ENCODE measurements around the gene OTUB2.
"Not testable (repeated sequence)": the region's sequence is repeated elsewhere in the genome, so short reads cannot be mapped to it uniquely, and the experiment has no call there.

Gene OTUB2

DNA sequence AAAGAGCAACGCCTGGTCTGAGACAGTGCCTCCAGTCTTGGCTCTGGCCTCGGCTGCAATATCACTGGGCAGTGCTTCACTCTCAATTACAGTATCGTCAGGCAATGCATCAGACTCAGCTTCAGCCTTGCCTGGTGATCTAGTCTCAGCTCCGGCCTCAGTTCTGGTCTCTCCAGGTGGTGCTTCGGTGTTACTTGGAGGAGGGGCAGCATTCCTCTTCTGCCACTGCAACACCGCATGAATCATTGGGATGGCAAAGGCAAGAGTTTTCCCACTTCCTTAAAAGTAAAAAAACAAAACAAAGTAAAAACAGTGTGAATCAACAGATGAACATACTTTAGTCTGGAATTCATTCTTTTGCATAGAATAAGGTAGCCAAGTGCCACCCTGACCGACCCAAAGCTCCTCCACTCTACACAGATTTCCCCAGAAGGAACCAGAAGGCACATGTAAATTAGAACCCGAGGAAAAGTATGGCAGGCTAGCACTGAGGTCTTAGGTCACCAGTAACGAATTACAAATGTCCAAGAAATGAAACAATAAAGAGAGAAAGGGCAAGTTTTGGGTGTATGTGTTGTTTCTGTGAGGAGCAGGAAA lies 36.3 kb downstream of the OTUB2 start:
- DNase-seq, result no peak

DNA sequence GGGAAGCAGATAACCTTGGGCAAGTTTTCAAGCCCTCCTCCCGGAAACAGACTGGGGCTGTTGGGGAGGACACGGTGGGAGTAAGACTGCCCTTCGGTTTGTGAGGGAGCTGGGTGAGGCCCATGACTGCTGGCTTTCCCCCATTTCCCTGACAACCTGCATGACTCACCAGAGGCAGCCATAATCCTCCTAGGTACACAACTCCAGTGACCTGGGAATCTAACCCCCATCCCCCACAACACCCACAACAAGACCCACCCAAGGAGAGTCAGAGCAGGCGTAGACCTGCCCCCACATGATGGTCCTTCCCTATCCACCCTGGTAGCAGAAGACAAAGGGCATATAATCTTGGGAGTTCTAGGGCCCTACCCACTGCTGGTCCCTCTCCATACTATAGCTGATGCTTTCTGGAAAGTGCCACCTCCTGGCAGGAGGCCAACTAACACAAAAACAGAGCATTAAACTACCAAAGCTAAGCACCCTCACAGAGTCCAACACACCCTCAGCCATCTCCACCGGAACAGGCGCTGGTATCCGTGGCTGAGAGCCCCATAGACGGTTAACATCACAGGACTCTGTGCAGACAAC lies 40.0 kb downstream of the OTUB2 start:
- peak; percentile 37 for DNase-seq

DNA sequence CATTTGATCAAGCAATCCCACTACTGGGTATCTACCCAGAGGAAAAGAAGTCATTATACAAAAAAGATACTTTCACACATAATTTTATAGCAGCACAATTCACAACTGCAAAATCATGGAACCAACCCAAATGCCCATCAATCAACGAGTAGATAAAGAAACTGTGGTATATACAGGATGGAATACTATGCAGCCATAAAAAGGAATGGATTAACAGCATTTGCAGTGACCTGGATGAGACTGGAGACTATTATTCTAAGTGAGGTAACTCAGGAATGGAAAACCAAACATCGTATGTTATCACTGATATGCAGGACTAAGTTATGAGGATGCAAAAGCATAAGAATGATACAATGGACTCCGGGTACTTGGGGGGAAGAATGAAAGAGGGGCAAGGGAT lies 45.9 kb downstream of the OTUB2 start:
- not testable (repeated sequence) for DNase-seq

DNA sequence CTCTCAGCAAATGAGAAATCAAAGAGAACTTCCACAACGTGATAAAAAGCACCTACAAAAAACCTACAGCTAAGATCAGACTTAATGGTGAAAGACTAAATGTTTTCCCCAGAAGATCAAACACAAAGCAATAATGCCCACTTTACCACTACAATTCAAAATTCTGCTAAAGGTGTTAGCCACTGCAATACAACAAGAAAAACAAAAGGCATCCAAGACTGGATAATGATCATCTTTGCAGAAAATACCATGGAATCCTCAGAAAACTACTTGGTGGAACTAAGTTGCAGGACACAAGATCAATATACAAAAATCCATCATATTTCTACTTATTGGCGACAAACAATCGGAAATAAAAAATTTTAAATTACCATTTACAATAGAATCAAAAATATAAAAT lies 48.4 kb downstream of the OTUB2 start:
- DNase-seq, result no peak

DNA sequence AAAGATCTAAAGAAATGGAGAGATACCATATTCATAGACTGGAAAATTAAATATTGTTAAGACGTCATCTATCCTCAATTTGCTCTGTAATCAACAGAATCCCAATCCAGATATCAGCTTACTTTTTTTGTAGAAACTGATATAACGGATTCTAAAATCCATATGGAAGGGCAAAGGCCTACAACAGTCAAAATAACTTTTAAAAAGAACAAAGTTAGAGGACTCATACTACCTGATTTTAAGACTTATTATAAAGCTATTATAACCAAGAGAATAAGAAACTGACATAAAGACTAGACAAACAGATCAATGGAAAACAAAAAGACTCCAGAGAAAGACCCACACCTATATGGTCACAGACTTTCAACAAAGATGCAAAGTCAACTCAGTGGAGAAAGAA lies 48.9 kb downstream of the OTUB2 start:
- DNase-seq, result no peak

DNA sequence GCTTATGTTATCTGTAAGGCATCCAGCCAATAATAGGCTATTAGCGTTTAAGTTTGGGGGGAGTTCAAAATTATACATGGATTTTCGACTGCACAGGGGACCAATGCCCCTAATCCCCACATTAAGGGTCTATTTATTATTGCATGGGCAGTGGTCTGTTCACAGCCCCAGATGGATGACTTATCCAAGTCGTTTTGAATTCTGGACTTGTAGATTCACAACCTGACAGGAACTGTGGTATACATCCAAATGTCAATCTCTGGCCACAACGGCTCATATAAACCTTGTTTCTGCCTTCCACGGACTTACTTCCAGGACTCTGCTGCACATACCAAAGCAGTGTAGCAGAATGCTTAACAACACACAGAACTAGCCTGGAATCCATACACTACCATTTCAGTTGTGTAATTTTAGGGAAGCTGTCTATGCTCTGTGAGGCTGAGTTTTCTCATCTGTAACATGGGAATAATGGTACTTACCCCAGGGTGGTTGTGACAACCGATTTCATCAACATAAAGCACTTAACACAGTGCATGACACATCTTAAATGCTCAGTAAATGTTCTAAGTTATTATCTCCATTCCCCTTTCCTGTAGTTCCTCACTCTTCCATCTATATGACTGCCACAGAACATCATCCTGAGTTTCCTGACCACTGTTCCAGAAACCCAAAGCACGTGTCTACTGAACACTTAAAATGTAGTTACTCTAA lies 51.1 kb downstream of the OTUB2 start:
- no peak for DNase-seq

DNA sequence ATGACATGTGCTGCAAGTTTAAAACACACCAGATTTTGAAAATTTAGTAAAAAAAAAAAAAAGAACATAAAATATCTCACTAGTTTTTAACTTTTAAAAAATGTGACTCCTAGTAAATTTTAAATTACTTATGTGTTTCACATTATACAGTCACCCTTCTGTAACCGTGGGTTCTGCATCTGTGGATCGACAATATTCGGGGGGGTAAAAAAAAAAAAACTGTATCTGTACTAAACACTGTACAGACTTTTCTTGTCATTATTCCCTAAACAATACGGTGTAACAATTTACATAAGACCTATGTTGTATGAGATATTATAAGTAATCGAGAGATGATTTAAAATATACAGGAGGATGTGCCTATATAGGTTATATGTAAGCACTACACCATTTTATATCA lies 51.7 kb downstream of the OTUB2 start:
- DNase-seq, result no peak

DNA sequence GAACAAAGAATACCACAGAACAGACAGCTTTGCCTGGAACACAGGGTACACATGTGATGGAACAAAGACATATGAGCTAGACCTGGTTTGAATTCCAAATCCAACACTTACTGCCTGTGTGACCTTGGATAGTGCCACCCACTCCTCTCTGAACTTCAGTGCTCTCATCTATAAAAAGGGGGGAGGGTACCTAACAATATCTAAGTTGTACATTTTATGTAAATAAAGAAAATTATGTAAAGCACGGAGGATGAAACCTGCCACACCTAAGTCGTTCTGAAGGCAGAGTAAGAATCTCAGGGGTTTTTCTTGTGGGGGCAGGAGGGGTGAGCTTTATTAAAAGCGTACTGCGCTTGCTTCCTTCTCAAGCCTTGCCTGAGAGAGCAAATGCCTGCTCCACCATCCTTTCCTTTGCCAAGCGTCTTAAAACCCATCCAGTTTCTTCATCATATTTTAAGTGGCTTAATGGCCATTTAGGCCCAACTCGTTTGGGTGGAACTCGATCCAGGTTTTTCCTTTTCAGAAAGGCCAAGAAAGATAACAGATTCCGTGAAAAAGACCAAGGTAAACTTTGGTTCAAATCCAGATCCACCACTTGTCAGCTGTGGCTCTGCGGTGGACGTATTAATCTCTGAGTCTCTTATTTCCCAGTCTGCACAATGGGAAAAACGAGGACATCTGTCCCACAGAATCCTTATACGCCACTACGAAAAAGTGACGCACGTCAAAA lies 53.9 kb downstream of the OTUB2 start:
- peak; percentile 65 for DNase-seq

DNA sequence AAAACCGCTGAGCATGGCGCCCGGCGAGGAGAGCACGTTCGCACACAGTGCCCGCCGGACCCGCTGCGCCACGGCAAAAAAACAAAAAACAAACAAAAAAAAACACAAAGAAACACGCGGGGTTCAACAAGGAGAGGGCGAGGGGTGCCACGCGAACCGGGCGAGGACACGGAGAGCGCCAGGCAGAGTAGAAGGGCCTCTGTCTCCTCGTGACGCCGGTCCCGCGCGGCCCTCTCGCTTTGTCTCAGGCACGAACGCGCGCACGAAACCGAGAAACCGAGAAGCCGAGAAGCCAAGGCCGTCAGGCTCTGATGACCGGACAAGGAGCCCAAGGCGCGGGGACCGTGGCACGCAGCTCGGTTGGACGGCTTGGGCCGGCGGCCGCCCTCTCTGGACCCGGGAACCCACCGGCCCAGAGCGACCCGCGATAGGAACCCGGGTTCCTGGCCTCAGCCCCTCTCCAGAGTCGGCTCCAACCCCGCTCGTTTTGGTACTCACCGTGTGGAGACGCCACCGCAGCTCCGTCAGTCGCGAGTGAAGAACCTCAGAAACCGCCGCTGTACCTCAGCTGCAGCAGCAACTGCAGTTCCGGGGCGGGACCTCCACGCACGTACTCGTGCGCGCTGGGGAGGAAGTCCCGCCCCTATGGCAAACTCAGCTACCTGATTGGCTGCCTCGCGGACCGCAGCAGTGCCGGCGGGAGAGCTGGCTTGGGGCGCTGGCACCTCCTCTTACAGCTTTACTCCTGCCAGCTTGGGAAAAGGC lies 54.7 kb downstream of the OTUB2 start, which contains the start of the genes DDX24 and IFI27L1:
Gene DDX24 (minus strand): TSS at position 582 of the 765 bp plus-strand sequence. CDS start 1,460 bp downstream, outside the sequence.
Gene IFI27L1 (plus strand): TSS at position 690 of the 765 bp plus-strand sequence. CDS start 15,628 bp downstream, outside the sequence.
- peak; percentile 98 for DNase-seq

DNA sequence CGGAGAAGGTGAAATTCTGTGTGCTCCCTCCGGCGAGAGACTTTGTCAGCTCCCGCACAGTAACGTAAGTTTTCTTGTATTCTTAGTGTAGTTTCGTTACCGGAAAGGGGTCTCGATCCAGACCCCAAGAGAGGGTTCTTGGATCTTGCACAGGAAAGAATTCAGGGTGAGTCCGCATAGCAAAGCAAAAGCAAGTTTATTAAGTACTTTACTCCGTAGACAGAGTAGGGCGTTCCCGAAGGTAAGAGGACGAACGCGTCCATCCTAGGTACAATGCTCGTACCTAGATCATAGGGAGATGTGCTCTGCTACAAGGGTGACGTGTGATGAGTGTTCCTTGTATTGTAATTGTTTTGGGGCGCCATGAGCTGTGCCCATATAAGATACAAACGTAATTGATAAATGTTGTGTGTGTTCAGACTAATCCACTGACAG lies 55.3 kb downstream of the OTUB2 start:
- no peak for DNase-seq

DNA sequence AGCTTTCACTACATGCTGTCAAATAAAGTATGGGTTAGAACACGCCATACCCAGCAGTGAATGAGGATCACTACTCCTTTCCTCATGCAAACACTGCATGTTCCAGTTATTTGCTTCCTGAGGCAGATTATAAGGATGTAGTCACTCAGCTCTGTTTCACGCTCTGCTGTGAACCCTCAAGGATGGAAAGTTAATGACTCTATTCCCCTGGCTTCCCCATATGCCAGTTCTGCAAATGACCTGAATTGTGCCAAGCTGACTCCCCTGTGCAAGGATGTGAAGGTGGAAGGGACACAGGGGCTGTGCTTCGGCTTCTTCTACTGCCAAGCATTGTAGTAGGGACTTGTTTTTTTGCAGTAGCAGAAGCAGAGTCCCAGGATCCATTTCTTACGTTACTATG lies 61.8 kb downstream of the OTUB2 start:
- DNase-seq, result no peak

DNA sequence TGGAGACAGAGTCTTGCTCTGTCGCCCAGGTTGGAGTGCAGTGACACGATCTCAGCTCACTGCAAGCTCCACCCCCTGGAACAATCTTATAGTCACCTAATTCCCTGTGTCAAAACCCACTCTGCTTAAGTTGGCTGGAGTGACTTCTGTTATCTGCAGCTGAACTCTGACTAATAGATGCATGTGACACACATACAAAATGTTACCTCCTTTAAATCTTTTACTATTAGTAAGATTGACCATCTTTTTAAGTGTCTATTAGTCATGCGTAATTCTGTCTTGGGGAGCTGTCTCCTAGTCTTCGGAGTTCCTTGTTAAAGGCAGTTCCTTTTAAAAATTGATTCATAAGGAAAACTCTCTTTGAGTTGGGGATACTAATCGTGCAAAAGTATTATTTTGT lies 62.4 kb downstream of the OTUB2 start:
- no peak for DNase-seq

DNA sequence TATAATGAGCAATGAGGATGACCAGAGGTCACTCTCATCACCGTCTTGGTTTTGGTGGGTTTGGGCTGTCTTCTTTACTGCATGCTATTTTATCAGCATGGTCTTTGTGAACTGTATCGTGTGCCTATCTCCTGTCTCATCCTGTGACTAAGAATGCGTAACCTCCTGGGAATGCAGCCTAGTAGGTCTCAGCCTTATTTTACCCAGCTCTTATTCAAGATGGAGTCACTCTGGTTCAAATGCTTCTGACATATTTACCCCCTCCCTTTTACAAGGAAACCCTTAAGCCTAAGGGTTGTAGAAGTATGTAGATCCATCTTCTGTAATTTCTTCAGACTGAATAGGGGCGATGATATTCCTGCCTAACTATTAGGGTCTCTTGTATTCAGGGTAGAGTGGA lies 63.3 kb downstream of the OTUB2 start:
- no peak for DNase-seq

DNA sequence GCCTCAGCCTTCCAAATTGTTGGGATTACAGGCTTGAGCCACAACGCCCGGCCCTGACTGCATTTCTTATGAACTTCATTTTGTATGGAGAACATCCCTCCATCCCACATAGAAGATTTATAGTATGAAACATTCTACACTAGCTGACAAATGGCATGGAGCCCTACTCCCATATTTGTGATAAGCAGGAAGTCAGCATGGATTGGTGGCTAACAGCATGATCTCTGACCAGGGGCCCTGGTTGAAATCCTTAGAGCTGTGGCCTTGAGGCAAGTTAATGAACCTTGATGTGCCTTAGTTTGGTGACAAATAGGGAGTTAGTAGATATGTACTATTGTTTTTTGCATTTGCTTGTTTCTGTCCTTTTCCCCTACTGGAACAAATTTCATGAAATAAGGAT lies 67.3 kb downstream of the OTUB2 start:
- no peak for DNase-seq

DNA sequence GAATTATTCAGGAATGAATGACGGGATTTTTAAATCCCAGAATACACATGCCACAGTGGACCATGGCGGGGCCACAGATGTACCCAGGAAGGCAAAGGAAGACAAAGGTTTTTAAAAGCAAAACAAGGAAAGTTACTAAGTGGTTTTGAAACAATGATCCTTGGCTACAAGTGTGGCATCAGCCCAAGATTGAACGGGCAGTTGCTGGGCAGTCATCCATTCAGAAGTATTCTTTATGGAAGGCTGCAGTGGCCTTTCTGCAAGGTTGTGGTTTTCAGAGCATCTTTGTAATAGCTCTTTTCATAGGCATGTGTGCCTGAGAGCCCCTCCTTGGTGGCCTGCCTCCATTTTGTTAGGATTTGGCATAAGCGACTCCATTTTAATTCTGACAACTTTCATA lies 71.0 kb downstream of the OTUB2 start:
- peak; percentile 37 for DNase-seq
